ENCODE measurements around the gene LRRN4CL.
A peak's percentile ranks its signal among the peaks of the same experiment; 100 is the strongest.
"Not testable (repeated sequence)": the region's sequence is repeated elsewhere in the genome, so short reads cannot be mapped to it uniquely, and the experiment has no call there.

Gene LRRN4CL

DNA sequence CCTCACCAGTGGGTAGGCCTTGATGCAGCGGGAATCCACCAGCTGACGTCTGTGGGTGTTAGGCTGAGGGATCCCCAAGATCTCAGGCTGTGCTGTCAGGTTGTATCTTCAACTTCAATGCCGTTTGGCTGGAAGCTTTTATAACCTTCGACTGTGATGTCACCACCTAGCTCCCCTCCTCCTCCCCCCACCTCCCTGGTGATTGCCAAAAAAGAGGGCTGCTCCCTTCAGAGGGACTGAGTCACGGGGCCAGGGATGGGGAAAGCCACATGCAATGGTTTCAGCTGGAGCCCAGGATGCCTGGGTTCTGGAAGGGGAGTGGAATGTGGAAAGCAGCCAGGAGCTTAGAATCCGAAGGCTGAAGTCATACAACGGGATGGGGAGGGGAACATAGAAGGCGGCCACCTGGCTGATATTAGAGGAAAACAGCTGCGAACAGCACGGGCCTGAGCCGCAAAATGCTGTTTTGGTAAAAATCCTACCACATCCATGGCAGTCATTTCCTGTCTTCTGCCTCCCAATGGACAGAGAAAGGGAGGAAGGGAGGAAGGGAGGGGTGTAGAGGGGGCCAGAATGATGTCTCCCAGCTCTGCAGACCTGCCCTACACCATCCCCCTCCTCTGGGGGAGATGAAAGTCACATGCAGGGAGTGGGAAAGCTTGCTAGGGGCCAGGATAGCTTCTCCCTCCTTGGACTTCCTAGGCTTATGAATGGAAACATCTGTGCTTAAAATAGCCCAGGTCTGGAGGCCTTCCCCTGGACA lies at the start of gene LRRN4CL:
TSS of gene LRRN4CL (minus strand) at position 110 of the 763 bp plus-strand sequence. CDS start 1,022 bp downstream, outside the sequence.
- peak in 1 of 2 experiments; percentile 36 for DNase-seq

DNA sequence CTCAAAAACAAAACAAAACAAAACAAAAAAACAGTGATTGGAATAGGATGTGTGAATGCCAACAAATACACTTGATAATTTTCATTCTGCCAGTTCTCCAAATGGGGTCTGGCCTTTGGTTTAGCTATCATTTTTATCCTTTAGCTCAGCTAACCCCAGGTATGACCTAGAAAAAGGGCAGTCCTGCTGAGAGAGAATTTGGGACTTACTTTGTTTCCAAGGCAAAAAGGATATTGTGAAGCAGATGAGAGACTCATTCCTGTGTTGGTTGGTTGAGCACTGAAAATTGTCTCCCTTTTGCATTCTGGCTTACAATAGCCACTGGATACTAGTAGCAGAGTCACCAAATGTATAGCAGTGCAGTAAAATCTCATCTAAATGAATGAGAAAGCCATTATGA lies 47.9 kb upstream of the LRRN4CL start:
- no peak for DNase-seq

DNA sequence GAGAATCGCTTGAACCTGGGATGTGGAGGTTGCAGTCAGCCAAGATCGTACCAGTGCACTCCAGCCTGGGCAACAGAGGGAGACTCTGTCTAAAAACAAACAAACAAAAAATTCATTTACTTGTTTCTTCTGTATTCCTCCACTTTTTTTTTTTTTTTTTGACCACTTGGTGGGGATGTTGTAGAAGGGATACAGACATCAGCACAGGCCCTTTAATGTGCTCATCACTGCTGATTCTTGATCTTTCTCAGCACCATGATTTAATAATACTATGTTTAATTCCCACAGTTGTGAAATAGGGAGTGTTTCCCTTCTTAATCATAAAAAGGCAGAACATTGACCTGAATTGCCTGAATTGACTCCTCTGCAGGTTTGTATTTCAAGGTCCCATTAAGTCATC lies 43.5 kb upstream of the LRRN4CL start:
- DNase-seq, result peak; percentile 10 to 16

DNA sequence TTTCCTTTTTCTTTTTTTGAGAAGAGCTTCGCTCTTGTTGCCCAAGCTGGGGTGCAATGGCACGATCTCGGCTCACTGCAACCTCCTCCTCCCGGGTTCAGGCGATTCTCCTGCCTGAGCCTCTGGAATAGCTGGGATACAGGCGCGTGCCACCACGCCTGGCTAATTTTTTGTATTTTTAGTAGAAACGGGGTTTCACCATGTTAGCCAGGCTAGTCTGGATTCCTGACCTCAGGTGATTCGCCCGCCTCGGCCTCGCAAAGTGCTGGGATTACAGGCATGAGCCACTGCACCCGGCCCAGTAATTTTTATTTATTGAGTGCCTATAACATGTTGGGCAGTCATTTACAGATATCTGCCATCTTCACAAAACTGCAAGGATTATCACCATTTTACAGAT lies 40.7 kb upstream of the LRRN4CL start:
- not testable (repeated sequence) for DNase-seq

DNA sequence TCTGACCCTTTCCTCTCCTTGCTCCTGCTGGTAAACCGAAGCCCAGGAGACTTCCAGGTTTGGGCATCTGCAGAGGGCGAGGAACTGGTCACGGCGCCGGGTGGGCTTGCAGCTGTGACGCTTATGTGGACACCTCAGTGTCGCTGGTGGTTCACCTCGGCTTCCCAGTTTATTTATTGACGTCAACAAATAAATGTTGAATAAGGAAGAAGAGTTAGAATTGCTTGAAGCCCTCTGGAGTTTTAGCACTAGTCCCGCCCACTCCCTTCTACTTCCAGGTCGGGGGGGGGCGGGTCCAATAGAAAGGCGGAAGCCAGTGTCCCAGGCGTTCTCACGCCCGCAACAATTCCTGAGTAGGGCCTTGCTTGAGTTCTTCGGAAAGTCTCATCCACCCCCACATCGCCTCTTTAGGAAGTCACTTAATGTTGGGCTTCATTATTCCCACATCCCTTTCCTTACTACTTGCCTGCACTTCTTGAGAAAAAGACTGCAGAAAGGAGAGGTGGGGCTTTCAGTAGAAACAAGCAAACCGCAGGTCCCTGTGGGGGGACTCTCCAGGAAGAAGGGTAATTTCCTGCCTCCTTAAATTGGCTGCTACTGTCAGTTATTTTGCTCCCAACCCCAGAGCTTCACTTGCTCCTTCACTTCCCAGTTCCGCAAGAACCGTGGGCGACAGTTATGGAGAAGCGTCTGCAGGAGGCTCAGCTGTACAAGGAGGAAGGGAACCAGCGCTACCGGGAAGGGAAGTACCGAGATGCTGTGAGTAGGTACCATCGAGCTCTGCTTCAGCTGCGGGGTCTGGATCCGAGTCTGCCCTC lies 39.0 kb upstream of the LRRN4CL start, which contains the start of gene TTC9C:
TSS of gene TTC9C (plus strand) at position 316 of the 818 bp plus-strand sequence. CDS start at position 679, 363 bp downstream.
- peak; percentile 80 to 84 for DNase-seq

DNA sequence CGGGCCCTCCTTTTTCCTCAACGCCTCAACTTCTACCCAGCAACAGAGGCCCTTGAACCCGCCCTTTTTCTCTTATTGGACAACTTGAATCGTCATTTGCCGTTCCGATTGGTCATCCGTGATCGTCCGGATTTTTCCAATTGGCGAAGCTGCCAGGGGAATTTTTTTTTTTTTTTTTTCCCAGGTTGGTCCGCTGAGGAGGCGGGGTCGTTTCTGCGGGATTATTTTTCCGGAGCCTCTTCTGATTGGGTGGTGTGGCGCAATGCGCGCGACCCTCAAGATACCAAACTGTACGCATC lies 38.5 kb upstream of the LRRN4CL start:
- DNase-seq, result peak; percentile 95 to 98

DNA sequence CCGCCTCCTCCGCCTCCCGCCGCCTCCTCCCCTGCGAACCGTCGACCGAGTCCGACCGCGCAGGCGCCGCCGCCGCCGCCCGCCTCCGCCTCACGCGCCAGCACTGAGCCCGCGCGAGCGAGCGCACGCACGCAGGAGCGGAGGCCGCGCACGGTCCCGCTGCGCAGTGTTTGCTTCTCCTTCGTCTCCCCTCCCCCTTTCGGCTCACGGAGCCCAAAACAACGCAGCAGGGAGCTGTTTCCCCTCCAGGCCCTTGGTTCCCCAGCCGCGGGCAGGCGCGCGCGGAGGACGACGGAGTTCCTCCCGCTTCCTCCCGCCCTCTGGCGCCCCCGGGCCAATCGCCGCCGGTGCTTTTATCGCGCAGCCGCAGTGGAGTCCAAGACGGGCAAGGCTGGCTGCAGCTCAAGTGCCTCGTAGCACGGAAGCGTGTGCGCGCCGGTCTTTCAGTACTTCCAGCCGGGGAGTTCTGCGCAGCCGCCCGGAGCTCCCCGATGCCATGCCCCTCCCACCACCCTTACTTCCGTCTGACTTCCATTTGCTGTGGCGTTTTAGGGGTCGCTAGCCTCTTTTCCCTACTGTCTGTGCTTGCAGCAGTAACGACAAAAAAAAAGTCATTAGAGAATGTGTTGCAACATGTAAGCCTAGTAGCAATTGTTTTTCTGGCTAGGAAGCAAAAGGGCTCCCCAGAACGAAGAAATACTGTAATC lies 38.0 kb upstream of the LRRN4CL start, which contains the start of gene HNRNPUL2:
TSS of gene HNRNPUL2 (minus strand) at position 293 of the 707 bp plus-strand sequence. CDS start 301 bp downstream, outside the sequence.
- peak; percentile 99 for DNase-seq

DNA sequence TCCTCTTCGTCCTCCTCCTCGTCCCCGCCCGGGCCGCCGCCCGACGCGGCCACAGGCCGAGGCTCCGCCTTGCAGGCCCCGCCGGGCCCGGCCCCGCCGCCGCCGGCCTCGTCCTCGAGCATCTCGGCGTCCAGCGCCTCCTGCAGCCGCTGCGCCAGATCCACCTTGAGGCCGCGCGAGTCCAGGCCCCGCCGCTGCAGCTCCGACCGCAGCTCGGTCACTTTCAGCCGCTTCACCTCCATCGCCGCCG lies 37.5 kb upstream of the LRRN4CL start:
- DNase-seq, result no peak

DNA sequence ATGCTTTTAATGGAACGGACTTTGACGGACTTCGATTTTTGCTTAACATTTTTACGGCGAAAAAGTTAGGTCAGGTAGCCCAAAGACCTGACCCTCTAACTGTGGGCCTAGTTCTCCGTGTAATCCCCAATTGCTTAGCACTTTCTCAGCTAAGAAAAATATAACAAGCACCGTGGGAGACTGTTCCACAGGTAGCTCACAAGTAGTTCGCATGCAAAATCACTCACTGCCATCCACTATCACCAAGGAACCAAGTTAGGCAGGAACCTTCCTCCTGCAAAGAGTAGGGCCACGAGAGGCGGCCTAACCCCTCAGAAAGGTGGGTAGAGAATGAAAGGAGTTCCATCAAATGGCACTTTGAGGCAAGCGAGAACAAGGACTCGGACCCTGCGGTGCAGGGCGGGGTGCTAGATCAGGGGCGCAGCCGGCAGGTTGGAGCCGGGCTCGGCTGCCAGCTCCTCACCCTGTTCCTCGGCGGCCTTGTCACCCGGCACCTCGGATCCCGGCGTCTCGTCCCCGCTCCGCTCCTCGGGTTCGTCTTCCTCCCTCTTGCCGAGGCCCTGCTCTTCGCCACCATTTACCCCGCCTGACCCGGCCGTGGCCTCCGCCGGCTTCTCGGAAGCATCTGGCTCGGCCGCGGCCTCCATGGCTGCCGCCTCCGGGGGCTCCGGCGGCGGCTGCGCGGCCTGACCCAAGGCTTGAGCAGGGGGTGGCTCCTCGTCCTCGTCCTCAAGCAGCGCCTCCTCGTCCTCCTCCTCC lies 37.0 kb upstream of the LRRN4CL start:
- DNase-seq, result peak in 1 of 2 experiments; percentile 14

DNA sequence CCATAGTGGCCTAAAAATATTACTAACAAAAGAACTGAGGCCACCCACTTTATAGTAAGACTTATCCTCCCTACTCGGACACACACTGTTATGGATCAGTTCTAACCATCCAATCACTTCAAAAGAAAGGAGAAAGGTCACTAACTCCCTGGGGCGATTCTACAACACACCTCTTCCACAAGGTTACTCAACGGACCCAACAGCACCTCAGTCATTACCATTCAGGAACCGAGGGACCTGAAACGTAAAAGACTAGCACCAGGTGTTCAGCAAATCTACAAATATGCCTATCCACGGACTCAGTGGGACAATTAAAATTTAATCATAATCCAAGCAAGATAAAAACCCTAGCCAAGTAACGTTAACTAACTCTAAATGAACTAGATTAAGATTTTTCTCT lies 36.3 kb upstream of the LRRN4CL start:
- no peak for DNase-seq

DNA sequence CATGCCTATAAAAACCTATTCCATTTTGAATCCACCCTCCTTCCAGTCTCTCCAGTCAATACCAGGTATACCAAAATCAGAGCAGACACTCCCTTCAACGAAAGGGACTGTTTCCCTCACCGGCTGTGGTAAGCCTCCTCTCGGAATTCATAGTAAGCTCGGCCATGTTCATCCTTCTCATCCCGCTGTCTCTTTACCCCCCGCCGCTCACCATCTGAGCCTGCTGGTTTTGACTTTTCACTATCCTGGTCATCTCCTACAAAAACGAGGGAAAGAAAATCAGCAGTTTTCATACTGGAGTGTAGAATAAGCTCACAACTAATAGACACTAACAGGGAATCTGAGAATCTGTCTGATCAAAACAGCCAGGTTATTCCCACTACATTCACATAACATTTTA lies 34.8 kb upstream of the LRRN4CL start:
- no peak for DNase-seq

DNA sequence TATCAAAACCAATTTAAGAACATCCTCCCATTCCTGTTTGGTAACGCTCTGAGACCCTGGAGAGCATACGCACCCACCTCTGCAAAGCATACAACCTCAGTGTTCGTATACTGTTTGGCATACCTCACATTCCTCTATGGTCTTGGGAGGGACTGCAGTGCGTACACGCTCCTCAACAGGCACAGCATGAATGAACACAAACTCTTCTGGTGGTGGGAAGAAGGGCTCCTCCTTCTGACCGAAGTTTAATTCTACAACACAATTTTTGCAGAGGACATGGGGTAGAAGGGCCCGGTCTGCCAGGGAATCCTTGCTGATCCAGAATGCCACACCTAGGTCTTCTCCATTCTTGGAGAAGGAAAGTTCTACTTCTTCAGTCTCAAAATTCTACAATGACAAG lies 32.7 kb upstream of the LRRN4CL start:
- no peak for DNase-seq

DNA sequence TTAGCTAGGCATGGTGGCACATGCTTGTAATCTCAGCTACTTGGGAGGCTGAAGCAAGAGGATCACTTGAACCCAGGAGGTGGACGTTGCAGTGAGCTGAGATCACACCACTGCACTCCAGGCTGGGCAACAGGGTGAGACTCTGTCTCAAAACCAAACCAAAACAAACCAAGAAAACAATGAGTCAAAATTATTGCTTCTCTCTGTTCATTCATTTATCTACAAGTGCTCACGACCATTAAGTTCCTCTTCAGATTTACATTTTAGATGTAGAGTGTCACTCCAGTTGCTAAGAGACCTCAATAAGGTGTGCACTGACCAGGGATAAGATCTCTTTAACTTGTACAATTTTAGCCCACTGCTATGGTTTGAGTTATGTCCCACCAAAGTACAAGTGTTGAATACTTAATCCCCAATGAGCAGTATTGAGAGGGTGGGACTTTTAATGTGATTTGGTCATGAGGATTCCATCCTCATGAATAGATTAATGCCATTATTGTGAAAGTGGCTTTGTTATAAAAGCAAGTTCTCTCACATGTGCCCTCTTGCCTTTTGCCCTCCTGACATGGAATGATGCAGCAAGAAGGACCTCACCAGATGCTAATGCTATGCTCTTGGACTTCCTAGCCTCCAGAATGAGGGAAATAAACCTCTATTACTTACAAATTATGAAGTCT lies 30.1 kb upstream of the LRRN4CL start:
- DNase-seq, result no peak

DNA sequence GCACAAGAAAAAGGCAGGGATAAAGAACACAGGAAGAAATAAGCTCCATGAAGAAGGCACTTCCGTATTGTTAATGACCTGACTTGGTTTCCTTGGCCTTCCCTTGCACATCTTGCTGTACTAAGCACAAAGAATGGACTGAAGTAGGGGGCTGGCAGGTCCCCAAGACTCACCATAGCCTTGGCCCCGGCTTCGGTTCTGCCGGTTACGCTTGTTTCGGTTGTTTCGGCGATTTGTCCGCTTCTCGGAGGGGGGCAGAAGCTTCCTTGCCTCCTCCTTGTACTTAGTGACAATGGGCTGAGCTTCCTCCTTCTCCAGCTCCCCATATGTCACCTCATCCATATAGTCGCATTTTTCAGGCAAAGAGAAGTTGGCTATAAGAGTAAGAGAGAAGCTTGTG lies 27.5 kb upstream of the LRRN4CL start:
- no peak for DNase-seq

DNA sequence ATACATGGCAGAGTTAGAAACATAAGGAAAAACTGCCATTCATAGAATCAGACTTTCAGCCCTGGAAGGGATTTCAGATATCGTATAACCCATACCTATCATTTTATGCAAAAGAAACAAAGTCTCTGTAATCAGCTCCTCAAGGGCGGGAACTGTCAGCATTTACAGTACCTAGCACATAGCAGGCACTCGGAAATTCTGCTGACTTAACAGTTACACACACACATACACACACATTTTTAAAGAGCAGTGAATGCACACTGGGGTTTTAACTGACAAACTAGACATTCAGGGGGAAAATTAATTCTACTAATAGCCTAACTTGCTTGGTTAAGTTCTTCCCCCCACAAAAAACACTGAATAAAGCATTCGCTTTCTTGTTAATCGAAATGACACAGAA lies 26.9 kb upstream of the LRRN4CL start:
- DNase-seq, result no peak

DNA sequence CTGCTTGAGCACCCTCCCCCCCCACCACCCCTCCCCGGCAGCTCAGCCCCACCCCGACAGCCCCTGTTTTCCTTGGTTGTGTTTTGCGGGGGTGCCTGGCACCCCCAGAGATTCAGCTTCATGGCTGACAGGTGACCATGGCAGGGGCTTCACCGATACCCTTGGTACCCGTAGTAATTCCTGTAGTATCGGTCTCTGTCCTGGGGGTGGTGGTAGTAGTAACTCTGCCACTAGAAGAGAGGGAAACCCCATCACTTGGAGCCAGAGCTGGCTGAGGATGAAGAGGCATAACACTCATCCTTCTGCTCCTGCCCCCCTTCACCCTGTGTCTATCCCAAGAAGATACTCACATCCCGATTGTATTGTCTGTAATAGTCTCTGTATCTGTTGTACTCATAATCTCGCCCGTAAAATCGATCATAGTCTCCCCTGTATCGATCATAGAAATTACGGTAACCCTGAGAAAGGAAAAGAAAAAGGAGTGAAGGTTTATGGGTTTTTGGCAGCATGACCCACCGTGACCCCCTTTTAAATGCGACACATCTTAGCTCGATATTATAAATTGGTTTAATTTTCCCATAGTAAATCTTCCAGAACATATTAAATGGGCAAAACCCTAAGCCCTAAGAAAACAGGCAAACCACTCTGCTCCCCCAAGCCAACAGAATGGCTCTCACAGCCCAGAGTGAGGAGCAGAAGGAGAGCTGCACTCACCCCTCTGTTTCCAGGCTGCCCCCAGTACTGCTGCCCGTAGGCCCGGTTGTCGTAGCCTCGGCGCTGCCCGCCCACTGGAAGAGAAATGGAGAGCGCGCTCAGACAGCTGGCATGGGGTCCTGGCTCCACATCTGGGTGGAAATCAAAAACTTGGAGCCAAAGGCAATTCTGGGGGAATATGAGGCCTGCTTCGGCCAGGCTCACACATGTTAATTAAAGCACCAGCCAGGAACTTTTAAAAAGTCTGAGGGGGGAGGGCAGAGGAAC lies 26.1 kb upstream of the LRRN4CL start:
- no peak for DNase-seq

DNA sequence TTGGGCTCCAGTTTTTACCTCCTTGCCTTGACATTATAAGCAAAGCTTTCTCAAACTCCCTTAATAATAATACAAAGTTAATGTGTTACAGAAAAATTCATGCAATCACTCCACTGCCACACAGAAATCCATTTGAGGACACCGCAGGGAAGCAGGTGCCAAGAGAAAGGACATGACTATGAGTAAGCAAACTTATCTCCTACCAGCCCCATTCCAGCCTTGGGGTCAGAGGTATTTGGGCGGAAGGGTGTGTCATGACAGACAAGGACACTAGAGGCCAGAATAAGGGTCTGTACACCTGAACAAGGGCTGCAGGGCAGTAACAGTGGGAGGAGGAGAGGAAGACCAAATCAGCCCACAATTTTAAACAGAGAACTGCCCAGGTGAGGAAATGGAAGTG lies 24.0 kb upstream of the LRRN4CL start:
- no peak for DNase-seq

DNA sequence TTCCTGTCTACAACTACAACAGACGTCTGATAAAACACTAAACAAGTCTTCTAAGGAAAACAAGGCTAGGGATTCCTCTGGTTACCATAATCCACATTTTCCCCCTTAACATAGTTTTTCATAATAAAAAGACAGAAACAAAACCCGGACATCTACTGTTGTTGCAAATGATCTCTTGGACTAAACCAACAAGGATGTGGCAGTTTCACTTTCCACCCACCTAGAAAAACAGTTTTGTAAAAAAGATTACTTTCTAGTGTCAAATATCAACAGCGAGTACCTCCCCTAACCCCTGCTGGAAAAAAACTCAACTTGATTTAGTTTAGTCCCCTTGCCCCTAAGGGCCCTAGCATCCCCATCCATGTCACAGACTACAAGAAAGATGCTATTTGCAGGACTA lies 23.5 kb upstream of the LRRN4CL start:
- peak in 1 of 2 experiments; percentile 21 for DNase-seq

DNA sequence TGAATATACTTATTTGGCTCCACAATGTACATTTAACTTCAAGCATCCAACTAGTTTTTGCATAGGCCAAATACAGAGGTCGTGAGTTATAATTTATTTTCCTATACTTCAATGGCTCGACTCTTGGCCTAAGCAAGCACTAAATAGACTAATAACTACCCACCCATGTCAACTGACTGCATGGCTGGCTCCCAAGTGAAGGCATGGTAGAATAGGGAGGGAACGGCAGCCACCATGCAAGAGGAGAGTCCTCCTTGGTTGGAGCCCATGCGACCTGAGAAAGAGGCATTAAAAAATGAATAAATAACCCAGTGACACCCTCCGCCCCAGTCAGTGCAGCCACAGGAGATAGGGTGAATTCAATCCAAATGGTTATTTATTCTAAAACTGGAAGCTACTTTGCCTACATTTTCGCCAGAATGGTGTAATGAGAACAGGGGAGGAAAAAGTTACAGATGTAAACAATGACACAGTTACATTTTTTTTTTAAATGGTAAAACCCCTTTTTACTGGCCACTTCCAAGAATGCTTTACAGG lies 23.0 kb upstream of the LRRN4CL start:
- no peak for DNase-seq

DNA sequence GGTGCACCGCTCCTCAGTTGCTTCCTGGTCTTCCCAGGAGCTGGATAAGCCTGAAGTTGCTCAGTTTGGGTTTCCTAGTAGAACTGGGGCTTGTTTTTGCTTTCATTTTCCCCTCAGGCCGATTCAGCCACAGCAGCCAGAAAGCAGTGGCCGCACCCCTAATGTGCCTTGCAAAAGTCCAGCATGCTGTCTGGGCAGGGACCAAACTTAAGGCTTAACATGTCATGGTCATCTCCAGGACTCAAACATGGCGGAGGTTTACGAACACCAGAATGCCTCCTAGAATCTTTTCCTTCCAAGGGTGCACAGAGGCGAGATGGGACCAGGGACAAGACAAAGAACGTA lies 20.6 kb upstream of the LRRN4CL start:
- no peak for DNase-seq

Data from NCI-H2081 (cell line).